Loucy (cell line): ENCODE results near the gene GNPNAT1.

Experiments used
- CTCF ChIP-seq: fragments of 200-600 bp; sonication (generic); conservative IDR thresholded peaks from 2 replicates; pipeline ENCODE4 v1.5.1; 2014; ENCODE audit warnings: mild to moderate bottlenecking, antibody characterized with exemption, low read length
- EZH2phosphoT487 ChIP-seq: fragments of 200-600 bp; IDR thresholded peaks from 2 replicates; pipeline ENCODE4 v1.6.1; 2018; ENCODE audit warnings: antibody characterized with exemption, mild to moderate bottlenecking, moderate library complexity, borderline replicate concordance

DNA sequence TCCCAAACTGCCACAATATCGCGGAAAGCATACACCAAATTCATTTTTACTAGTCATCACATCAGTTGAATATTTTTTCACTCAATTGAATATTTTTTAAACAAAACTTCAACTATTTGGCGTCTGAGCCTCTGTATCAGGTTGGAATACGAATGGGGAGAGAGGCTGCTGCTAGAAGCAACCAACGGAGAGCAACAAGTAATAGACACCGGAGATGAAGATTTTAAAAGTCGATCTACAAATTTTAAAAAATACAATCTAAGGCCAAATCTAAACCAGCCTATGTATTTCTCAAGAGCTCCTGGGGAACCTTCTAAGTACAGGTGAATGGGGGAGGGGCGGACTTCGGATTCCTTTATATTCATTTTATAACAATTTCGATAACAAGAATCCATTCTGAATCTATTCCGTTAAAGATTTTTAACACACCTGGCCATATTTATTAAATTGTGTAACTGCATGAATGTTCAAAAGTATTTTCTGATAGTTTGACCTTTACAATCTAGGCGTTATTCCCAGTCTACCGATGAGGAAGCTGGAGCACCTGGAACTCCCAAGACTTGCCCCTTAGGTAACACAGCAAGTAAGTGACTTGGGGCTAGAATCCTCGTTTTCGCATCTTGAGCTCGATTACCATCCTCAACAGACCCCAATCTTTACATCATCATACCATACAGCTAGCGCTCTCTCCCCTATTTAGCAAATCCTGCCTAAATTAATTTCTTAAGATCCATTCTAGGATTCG lies 1.2 kb downstream of the GNPNAT1 start:
- no peak for TF ChIP-seq CTCF
- TF ChIP-seq EZH2phosphoT487, result no peak
